Activated T-cell treated with anti-CD3 and anti-CD28 coated beads, Interleukin-2, amount 50 U/mL, for 72 hours (primary cell): ENCODE data around the gene AIG1. TPM values are rescaled to one million over a fixed set of nuclear protein-coding genes. Genes with fewer than 3 reads are reported as not detected.
"Not testable (repeated sequence)": the region's sequence is repeated elsewhere in the genome, so short reads cannot be mapped to it uniquely, and the experiment has no call there.

Experiments
- ATAC-seq, 2 donors: fragments of 150-1000 bp; cut with Tn5 transposase; replicated peaks in 1 of 2; 2 replicates each; pipeline ENCODE4 v1.10.0; 2021; ENCODE audit warnings: moderate library complexity in 2 of 2, mild to moderate bottlenecking in 1 of 2
- DNase-seq, 2 donors: peaks; one replicate each; pipeline ENCODE4 v3.0.0; 2021 to 2022; ENCODE audit warnings: mixed read lengths in 1 of 2
- H3K27ac Mint-ChIP-seq: one replicate; pipeline ENCODE4 v1.8.0; 2022; ENCODE audit warnings: mild to moderate bottlenecking, moderate library complexity, mixed read lengths
- H3K27me3 Mint-ChIP-seq: one replicate; pipeline ENCODE4 v1.8.0; 2022; ENCODE audit warnings: low read depth, mixed read lengths
- H3K36me3 Mint-ChIP-seq, 2 donors: one replicate each; pipeline ENCODE4 v1.8.0; 2022; ENCODE audit warnings: mixed read lengths in 2 of 2, mild to moderate bottlenecking in 1 of 2; ENCODE audit not compliant: insufficient read depth in 2 of 2
- H3K4me1 Mint-ChIP-seq: one replicate; pipeline ENCODE4 v1.8.0; 2022; ENCODE audit warnings: low read depth, mixed read lengths
- H3K4me3 Mint-ChIP-seq, 2 donors: one replicate each; pipeline ENCODE4 v1.8.0; 2022; ENCODE audit warnings: mild to moderate bottlenecking in 2 of 2, mixed read lengths in 2 of 2, moderate library complexity in 2 of 2
- H3K9me3 Mint-ChIP-seq, 2 donors: one replicate each; pipeline ENCODE4 v1.8.0; 2022; ENCODE audit warnings: mixed read lengths in 2 of 2
- total RNA-seq, 2 donors: library from RNA; stranded (reverse); gene quantifications; one replicate each; pipeline ENCODE4 v1.2.3, GENCODE V29; 2022

AIG1 gene
- total RNA-seq, 2 donors from 2014 or later = 23.8 to 28.2 TPM

- H3K4me1 Mint-ChIP-seq = peaks cover 19% of the 10 kb centered on the region
- H3K36me3 Mint-ChIP-seq = no peaks in the 10 kb centered on the region
- no peak overlapping the region for H3K4me3 Mint-ChIP-seq
- DNase-seq (no peak), ATAC-seq (no peak)
- no peaks in the 10 kb centered on the region for H3K27me3 Mint-ChIP-seq
- H3K27ac Mint-ChIP-seq = no peak overlapping the region
- H3K9me3 Mint-ChIP-seq = peaks cover 0 to 4% of the 10 kb centered on the region in 2 donors
Measured at GRCh38 chr6:143335865-143336264, 275.2 kb downstream of the AIG1 start.

GRCh38 chr6:143336446-143337152 lies 275.9 kb downstream of the AIG1 start:
- H3K4me1 Mint-ChIP-seq = peaks cover 19% of the 10 kb centered on the region
- no peak for DNase-seq
- H3K36me3 Mint-ChIP-seq = no peaks in the 10 kb centered on the region
- no peaks in the 10 kb centered on the region for H3K9me3 Mint-ChIP-seq
- no peak for ATAC-seq
- no peaks in the 10 kb centered on the region for H3K27me3 Mint-ChIP-seq
- no peak overlapping the region for H3K4me3 Mint-ChIP-seq
- H3K27ac Mint-ChIP-seq = no peak overlapping the region

- no peak overlapping the region for H3K27ac Mint-ChIP-seq
- ATAC-seq (peak in 1 of 2 donors; percentile 43), DNase-seq (peak; percentile 52 to 66)
- H3K36me3 Mint-ChIP-seq = no peaks in the 10 kb centered on the region
- H3K4me1 Mint-ChIP-seq = peaks cover 19% of the 10 kb centered on the region
- no peaks in the 10 kb centered on the region for H3K9me3 Mint-ChIP-seq
- H3K27me3 Mint-ChIP-seq = no peaks in the 10 kb centered on the region
- H3K4me3 Mint-ChIP-seq = no peak overlapping the region
Measured at GRCh38 chr6:143337201-143337949, 276.7 kb downstream of the AIG1 start.

GRCh38 chr6:143339223-143339622 lies 278.5 kb downstream of the AIG1 start:
- ATAC-seq (no peak), DNase-seq (no peak)
- H3K36me3 Mint-ChIP-seq = peaks cover 0 to 1% of the 10 kb centered on the region in 2 donors
- no peaks in the 10 kb centered on the region for H3K9me3 Mint-ChIP-seq
- H3K4me3 Mint-ChIP-seq = no peak overlapping the region
- H3K27me3 Mint-ChIP-seq = no peaks in the 10 kb centered on the region
- H3K4me1 Mint-ChIP-seq = peaks cover 19% of the 10 kb centered on the region
- no peak overlapping the region for H3K27ac Mint-ChIP-seq

- not testable (repeated sequence) for H3K4me3 Mint-ChIP-seq, H3K4me1 Mint-ChIP-seq, DNase-seq, H3K27me3 Mint-ChIP-seq, ATAC-seq, H3K36me3 Mint-ChIP-seq, H3K9me3 Mint-ChIP-seq, H3K27ac Mint-ChIP-seq
Measured at GRCh38 chr6:143345477-143345876, 284.8 kb downstream of the AIG1 start.

GRCh38 chr6:143346004-143346403 lies 285.3 kb downstream of the AIG1 start:
- Mint-ChIP-seq H3K4me3 (no peak overlapping the region), H3K4me1 (no peaks in the 10 kb centered on the region)
- no peak for ATAC-seq

GRCh38 chr6:143348531-143348930 lies 287.8 kb downstream of the AIG1 start:
- no peak overlapping the region for H3K27ac Mint-ChIP-seq
- ATAC-seq = no peak
- H3K27me3 Mint-ChIP-seq = peaks cover 10% of the 10 kb centered on the region
- H3K4me3 Mint-ChIP-seq = no peak overlapping the region
- peaks cover 0 to 1% of the 10 kb centered on the region in 2 donors for H3K36me3 Mint-ChIP-seq
- H3K9me3 Mint-ChIP-seq = no peaks in the 10 kb centered on the region
- DNase-seq = no peak
- H3K4me1 Mint-ChIP-seq = no peaks in the 10 kb centered on the region

More at GRCh38 chr6:143346004-143346403, 285.3 kb downstream of the AIG1 start:
- no peak overlapping the region for H3K27ac Mint-ChIP-seq
- DNase-seq = no peak
- peaks cover 10% of the 10 kb centered on the region for H3K27me3 Mint-ChIP-seq
- H3K9me3 Mint-ChIP-seq = no peaks in the 10 kb centered on the region
- H3K36me3 Mint-ChIP-seq = peaks cover 0 to 1% of the 10 kb centered on the region in 2 donors

- peaks cover 2 to 4% of the 10 kb centered on the region in 2 donors for H3K9me3 Mint-ChIP-seq
- H3K4me3 Mint-ChIP-seq = no peak overlapping the region
- H3K27me3 Mint-ChIP-seq = peaks cover 10% of the 10 kb centered on the region
- peaks cover 2 to 5% of the 10 kb centered on the region in 2 donors for H3K36me3 Mint-ChIP-seq
- H3K27ac Mint-ChIP-seq = no peak overlapping the region
- DNase-seq = no peak
- no peak for ATAC-seq
- no peaks in the 10 kb centered on the region for H3K4me1 Mint-ChIP-seq
Measured at GRCh38 chr6:143349530-143349929, 288.8 kb downstream of the AIG1 start.

- H3K36me3 Mint-ChIP-seq = peaks cover 2 to 5% of the 10 kb centered on the region in 2 donors
- H3K9me3 Mint-ChIP-seq = peaks cover 4 to 8% of the 10 kb centered on the region in 2 donors
- ATAC-seq (no peak), DNase-seq (no peak)
- no peak overlapping the region for H3K27ac Mint-ChIP-seq
- peaks cover 7% of the 10 kb centered on the region for H3K27me3 Mint-ChIP-seq
- no peak overlapping the region for H3K4me3 Mint-ChIP-seq
- H3K4me1 Mint-ChIP-seq = no peaks in the 10 kb centered on the region
Measured at GRCh38 chr6:143356101-143356880, 295.6 kb downstream of the AIG1 start.

- ATAC-seq (no peak), DNase-seq (no peak)
- no peak overlapping the region for H3K4me3 Mint-ChIP-seq
- H3K4me1 Mint-ChIP-seq = no peaks in the 10 kb centered on the region
- peaks cover 2 to 5% of the 10 kb centered on the region in 2 donors for H3K36me3 Mint-ChIP-seq
- peaks cover 4 to 8% of the 10 kb centered on the region in 2 donors for H3K9me3 Mint-ChIP-seq
- peaks cover 7% of the 10 kb centered on the region for H3K27me3 Mint-ChIP-seq
- H3K27ac Mint-ChIP-seq = no peak overlapping the region
Measured at GRCh38 chr6:143357152-143357551, 296.5 kb downstream of the AIG1 start.

- H3K4me3 Mint-ChIP-seq = no peak overlapping the region
- no peak overlapping the region for H3K27ac Mint-ChIP-seq
- H3K36me3 Mint-ChIP-seq = peaks cover 2 to 5% of the 10 kb centered on the region in 2 donors
- no peaks in the 10 kb centered on the region for H3K4me1 Mint-ChIP-seq
- H3K27me3 Mint-ChIP-seq = peaks cover 7% of the 10 kb centered on the region
- H3K9me3 Mint-ChIP-seq = peaks cover 4 to 8% of the 10 kb centered on the region in 2 donors
- ATAC-seq (no peak), DNase-seq (no peak)
Measured at GRCh38 chr6:143357561-143358255, 297.0 kb downstream of the AIG1 start.

GRCh38 chr6:143361536-143362191 lies 301.0 kb downstream of the AIG1 start:
- Mint-ChIP-seq H3K4me3 (no peak overlapping the region), H3K27ac (no peak overlapping the region), H3K36me3 (no peaks in the 10 kb centered on the region), H3K9me3 (no peaks in the 10 kb centered on the region), H3K27me3 (peaks cover 14% of the 10 kb centered on the region), H3K4me1 (no peaks in the 10 kb centered on the region)
- DNase-seq (no peak), ATAC-seq (no peak)
